K562 (cell line): ENCODE measurements around the gene TMEM168. TPM values are rescaled to one million over a fixed set of nuclear protein-coding genes. Genes with fewer than 3 reads are reported as not detected.

Experiments used
- BDP1 ChIP-seq: IDR thresholded peaks from 3 replicates; pipeline ENCODE4 v1.6.1; 2011; ENCODE audit not compliant: insufficient read length, insufficient read depth
- CBFA2T2 ChIP-seq: fragments of 450-650 bp; conservative IDR thresholded peaks from 2 replicates; pipeline ENCODE4 v1.6.1; 2017; ENCODE audit warnings: mild to moderate bottlenecking
- E2F3 ChIP-seq: fragments of 250-450 bp; sonication (Bioruptor Pico); IDR thresholded peaks from 2 replicates; pipeline ENCODE4 v1.4.0; 2020; ENCODE audit warnings: mild to moderate bottlenecking
- ESRRB ChIP-seq: fragments of 250-450 bp; sonication (Bioruptor Pico); IDR thresholded peaks from 2 replicates; pipeline ENCODE4 v1.5.0; 2020; ENCODE audit warnings: mild to moderate bottlenecking, moderate library complexity, borderline replicate concordance
- ILK ChIP-seq: fragments of 450-650 bp; IDR thresholded peaks from 2 replicates; pipeline ENCODE4 v1.6.1; 2016; ENCODE audit warnings: missing genetic modification characterization, low read depth, mild to moderate bottlenecking, missing compliant biosample characterization, moderate library complexity, borderline replicate concordance
- NFE2 ChIP-seq: IDR thresholded peaks from 2 replicates; pipeline ENCODE4 v1.6.1; 2014; ENCODE audit warnings: antibody characterized with exemption, low read depth
- NFE2L1 ChIP-seq: fragments of 450-650 bp; IDR thresholded peaks from 2 replicates; pipeline ENCODE4 v1.6.1; 2016; ENCODE audit warnings: missing genetic modification characterization, low read depth, mild to moderate bottlenecking, missing compliant biosample characterization, moderate library complexity, borderline replicate concordance
- NR2C1 ChIP-seq, 2 experiments: fragments of 450-650 bp; IDR thresholded peaks; 2 replicates each; pipeline ENCODE4 v1.6.1; 2017; ENCODE audit warnings: mild to moderate bottlenecking in 2 of 2, antibody characterized with exemption in 1 of 2, inconsistent platforms in 1 of 2, missing compliant biosample characterization in 1 of 2, missing genetic modification characterization in 1 of 2
- NR3C1 ChIP-seq: sonication (generic); formaldehyde crosslinking; IDR thresholded peaks from 2 replicates; pipeline ENCODE4 v1.8.1; 2022; ENCODE audit warnings: missing genetic modification reagents
- NR4A1 ChIP-seq, 2 experiments: fragments of 250-450 bp in 1 of 2; fragments of 450-650 bp in 1 of 2; sonication (Bioruptor Pico) in 1 of 2; IDR thresholded peaks; 2 replicates each; pipeline versions ENCODE4 v1.4.0 to v1.6.1; 2016 to 2020; ENCODE audit warnings: mild to moderate bottlenecking in 2 of 2, missing compliant biosample characterization in 1 of 2, missing genetic modification characterization in 1 of 2, moderate library complexity in 1 of 2
- RFX7 ChIP-seq: fragments of 250-450 bp; sonication (Bioruptor Pico); IDR thresholded peaks from 2 replicates; pipeline ENCODE4 v1.5.1; 2021; ENCODE audit warnings: mild to moderate bottlenecking
- SMAD4 ChIP-seq: fragments of 250-450 bp; sonication (Bioruptor Pico); conservative IDR thresholded peaks from 2 replicates; pipeline ENCODE4 v1.8.0; 2021; ENCODE audit warnings: inconsistent platforms, mild to moderate bottlenecking, moderate library complexity
- SOX6 ChIP-seq: fragments of 450-650 bp; IDR thresholded peaks from 2 replicates; pipeline ENCODE4 v1.6.1; 2014; ENCODE audit warnings: mild to moderate bottlenecking
- SP1 ChIP-seq: sonication (generic); formaldehyde crosslinking; IDR thresholded peaks from 2 replicates; pipeline ENCODE4 v1.8.1; 2022; ENCODE audit warnings: mild to moderate bottlenecking, missing genetic modification reagents
- STAT5A ChIP-seq: IDR thresholded peaks from 2 replicates; pipeline ENCODE4 v1.6.1; 2012; ENCODE audit warnings: low read length, inconsistent platforms, borderline replicate concordance
- USF2 ChIP-seq: sonication (generic); formaldehyde crosslinking; IDR thresholded peaks from 2 replicates; pipeline ENCODE4 v1.5.0; 2020; ENCODE audit warnings: missing genetic modification reagents
- ZNF445 ChIP-seq: fragments of 250-450 bp; sonication (Bioruptor Pico); IDR thresholded peaks from 2 replicates; pipeline ENCODE4 v1.4.0; 2020; ENCODE audit warnings: low read depth, mild to moderate bottlenecking, moderate library complexity
- ZNF512 ChIP-seq: IDR thresholded peaks from 2 replicates; pipeline ENCODE4 v1.6.1; 2016; ENCODE audit warnings: missing genetic modification characterization, missing compliant biosample characterization
- polyA plus RNA-seq, 8 experiments: library from polyadenylated mRNA; depleted of rRNA in 4 of 8; stranded (reverse) in 5 of 8; unstranded in 3 of 8; fragments of >200 nt; fragmentation: Nextera tagmentation in 2 of 8; fragmentation: Illumina TruSeq in 1 of 8; extraction: Ambion mirVana in 2 of 8; extraction: Trizol in 1 of 8; gene quantifications; 2 replicates each; pipeline versions ENCODE4 v1.2.1 to v1.2.3, GENCODE V29; 2011 to 2014; ENCODE audit warnings: inconsistent platforms in 1 of 8, missing spikeins in 1 of 8
- total RNA-seq, 7 experiments: library from RNA; depleted of rRNA in 6 of 7; stranded (reverse); fragments of >200 nt in 6 of 7; fragmentation: Illumina TruSeq in 2 of 7; extraction: Trizol in 2 of 7; gene quantifications; 2 replicates each; pipeline versions ENCODE4 v1.2.1 to v1.2.3, GENCODE V29; 2011 to 2021; ENCODE audit warnings: low replicate concordance in 1 of 7
- TF ChIP-seq, protein P1 (sequence below): fragments of 250-450 bp; sonication (Bioruptor Pico); IDR thresholded peaks from 2 replicates; pipeline ENCODE4 v1.4.0; 2020
- TF ChIP-seq, protein P2 (sequence below): fragments of 250-450 bp; sonication (Bioruptor Pico); IDR thresholded peaks from 2 replicates; pipeline ENCODE4 v1.8.0; 2021; ENCODE audit warnings: mild to moderate bottlenecking, moderate library complexity

The TMEM168 gene
- total and polyA plus RNA-seq, 9 of the 15 experiments (the other 6 are each of a cell fraction or from before 2014, with no cell fraction given), result 19.7 to 50.7 (median 25.4) TPM

GRCh38 chr7:112726076-112726475, 64.1 kb downstream of the TMEM168 start (continued):
- TF ChIP-seq, protein P1, sequence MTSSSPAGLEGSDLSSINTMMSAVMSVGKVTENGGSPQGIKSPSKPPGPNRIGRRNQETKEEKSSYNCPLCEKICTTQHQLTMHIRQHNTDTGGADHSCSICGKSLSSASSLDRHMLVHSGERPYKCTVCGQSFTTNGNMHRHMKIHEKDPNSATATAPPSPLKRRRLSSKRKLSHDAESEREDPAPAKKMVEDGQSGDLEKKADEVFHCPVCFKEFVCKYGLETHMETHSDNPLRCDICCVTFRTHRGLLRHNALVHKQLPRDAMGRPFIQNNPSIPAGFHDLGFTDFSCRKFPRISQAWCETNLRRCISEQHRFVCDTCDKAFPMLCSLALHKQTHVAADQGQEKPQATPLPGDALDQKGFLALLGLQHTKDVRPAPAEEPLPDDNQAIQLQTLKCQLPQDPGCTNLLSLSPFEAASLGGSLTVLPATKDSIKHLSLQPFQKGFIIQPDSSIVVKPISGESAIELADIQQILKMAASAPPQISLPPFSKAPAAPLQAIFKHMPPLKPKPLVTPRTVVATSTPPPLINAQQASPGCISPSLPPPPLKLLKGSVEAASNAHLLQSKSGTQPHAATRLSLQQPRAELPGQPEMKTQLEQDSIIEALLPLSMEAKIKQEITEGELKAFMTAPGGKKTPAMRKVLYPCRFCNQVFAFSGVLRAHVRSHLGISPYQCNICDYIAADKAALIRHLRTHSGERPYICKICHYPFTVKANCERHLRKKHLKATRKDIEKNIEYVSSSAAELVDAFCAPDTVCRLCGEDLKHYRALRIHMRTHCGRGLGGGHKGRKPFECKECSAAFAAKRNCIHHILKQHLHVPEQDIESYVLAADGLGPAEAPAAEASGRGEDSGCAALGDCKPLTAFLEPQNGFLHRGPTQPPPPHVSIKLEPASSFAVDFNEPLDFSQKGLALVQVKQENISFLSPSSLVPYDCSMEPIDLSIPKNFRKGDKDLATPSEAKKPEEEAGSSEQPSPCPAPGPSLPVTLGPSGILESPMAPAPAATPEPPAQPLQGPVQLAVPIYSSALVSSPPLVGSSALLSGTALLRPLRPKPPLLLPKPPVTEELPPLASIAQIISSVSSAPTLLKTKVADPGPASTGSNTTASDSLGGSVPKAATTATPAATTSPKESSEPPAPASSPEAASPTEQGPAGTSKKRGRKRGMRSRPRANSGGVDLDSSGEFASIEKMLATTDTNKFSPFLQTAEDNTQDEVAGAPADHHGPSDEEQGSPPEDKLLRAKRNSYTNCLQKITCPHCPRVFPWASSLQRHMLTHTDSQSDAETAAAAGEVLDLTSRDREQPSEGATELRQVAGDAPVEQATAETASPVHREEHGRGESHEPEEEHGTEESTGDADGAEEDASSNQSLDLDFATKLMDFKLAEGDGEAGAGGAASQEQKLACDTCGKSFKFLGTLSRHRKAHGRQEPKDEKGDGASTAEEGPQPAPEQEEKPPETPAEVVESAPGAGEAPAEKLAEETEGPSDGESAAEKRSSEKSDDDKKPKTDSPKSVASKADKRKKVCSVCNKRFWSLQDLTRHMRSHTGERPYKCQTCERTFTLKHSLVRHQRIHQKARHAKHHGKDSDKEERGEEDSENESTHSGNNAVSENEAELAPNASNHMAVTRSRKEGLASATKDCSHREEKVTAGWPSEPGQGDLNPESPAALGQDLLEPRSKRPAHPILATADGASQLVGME, result no peak
- TF ChIP-seq, protein P2, sequence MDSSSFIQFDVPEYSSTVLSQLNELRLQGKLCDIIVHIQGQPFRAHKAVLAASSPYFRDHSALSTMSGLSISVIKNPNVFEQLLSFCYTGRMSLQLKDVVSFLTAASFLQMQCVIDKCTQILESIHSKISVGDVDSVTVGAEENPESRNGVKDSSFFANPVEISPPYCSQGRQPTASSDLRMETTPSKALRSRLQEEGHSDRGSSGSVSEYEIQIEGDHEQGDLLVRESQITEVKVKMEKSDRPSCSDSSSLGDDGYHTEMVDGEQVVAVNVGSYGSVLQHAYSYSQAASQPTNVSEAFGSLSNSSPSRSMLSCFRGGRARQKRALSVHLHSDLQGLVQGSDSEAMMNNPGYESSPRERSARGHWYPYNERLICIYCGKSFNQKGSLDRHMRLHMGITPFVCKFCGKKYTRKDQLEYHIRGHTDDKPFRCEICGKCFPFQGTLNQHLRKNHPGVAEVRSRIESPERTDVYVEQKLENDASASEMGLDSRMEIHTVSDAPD (CRISPR knock-in tag), result no peak
- TF ChIP-seq USF2 (CRISPR knock-in tag) (peak; percentile 60), NR3C1 (no peak), ZNF445 (CRISPR knock-in tag) (no peak), ILK (no peak), ZNF512 (tag) (no peak), STAT5A (no peak), NFE2 (no peak), SOX6 (peak; percentile 76), NFE2L1 (tag) (no peak), SP1 (CRISPR knock-in tag) (no peak), NR4A1 (CRISPR knock-in tag; IDR thresholded peaks at IDR 0.05) (no peak), NR4A1 (tag; IDR thresholded peaks at IDR 0.05) (no peak), CBFA2T2 (peak; percentile 40; the same call in 1 of the 2 replicates), ESRRB (CRISPR knock-in tag) (no peak), BDP1 (no peak), SMAD4 (peak; percentile 64; the same call in 1 of the 2 replicates), RFX7 (no peak), E2F3 (CRISPR knock-in tag) (no peak), NR2C1 (IDR thresholded peaks at IDR 0.05) (no peak), NR2C1 (tag; IDR thresholded peaks at IDR 0.05) (no peak)
